HG03378 (cell line): ENCODE data around the gene GJD2.

ENCODE experiments used
- ATAC-seq: cut with Tn5 transposase; IDR thresholded peaks from one replicate; pipeline ENCODE4 v1.9.1; 2021; ENCODE audit warnings: mild to moderate bottlenecking, moderate library complexity; ENCODE audit not compliant: unreplicated experiment

The GJD2 gene

DNA sequence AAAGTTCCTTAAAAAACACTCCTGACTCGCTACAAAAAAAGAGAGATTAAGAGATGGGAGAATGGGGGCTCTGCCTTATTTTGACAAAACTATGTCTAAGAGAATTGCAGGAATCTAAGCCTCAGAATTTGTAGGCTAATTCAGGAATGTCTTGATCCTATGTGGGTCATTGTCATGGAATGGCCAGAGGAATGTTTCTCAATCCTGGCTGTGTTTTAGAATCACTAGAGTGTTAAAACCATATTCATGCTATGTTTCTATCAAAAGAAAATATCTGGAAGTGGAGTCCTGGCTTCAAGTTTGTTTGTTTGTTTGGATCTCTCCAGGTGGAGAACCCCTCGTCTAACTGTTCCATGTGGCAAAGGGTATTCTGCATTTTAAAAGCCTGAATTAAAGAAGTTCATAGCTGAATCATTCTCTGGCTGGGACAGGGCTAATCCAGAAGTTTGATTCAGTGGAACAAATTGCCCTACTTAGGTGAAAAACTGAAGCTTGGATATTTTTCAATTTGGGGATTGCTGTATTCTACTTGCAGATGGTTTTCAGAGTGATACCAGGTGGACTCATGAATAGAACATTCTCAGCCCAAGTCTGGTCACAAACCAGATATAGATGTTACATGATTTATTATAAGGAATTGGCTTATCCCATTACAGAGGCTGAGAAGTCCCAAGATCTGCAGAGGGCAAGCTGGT is 28.2 kb downstream of the GJD2 start:
- no peak for ATAC-seq

DNA sequence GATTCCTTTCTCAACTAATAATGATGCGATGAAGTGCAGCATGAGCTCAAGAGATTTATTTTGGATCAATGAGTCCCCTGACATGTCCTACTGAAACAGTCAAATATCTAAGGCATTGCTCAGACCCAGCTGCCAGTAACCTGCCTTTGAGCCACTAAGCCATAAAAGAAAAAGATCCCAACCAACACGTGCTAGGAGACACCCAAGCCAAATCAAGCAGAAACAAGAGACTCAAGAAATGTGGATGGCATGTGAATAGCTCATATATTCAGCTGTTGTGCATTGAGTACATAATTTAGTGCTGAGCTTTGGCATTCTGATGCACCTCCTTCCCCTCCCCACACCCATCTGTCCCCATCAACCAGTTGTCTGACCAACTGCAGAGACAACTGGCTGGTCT is 29.2 kb downstream of the GJD2 start:
- ATAC-seq: no peak

DNA sequence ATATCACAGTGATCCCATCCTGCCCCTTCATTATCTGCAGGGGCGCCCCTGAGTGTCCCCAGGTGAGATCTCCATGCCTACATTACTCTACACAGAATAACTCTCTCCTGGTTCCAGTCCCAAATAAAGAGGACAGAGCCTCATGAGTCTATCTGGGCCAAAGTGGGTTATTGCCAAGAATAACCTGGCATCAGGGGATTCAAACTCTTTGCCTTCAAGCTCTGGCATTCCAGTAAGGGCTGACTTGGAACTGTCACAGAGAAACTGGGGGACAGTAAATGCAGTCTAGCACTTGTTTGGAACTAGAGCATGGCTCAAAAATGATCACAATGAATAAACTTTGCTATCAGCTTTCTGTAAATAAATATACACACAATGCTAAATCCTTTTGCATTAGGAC is 30.3 kb downstream of the GJD2 start:
- ATAC-seq: no peak

DNA sequence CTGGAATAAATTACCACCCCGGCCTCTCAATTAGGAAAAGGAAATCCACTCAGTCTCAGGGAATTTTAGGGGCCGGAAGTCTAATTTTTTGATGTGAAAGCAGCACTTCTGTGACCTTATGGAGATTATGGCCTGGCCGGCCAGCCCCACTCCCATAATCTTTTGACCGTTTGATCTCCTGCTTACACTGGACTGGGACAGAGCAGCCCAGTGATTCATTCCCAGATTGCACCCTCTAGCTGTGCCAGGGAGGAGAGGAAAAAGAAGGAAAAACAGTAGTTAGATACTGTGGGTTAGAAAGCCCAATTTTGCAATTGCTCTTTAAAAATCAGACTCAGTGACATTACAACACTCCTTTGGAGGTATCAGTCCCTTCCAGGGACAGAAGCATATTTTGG is 32.4 kb downstream of the GJD2 start:
- no peak for ATAC-seq

DNA sequence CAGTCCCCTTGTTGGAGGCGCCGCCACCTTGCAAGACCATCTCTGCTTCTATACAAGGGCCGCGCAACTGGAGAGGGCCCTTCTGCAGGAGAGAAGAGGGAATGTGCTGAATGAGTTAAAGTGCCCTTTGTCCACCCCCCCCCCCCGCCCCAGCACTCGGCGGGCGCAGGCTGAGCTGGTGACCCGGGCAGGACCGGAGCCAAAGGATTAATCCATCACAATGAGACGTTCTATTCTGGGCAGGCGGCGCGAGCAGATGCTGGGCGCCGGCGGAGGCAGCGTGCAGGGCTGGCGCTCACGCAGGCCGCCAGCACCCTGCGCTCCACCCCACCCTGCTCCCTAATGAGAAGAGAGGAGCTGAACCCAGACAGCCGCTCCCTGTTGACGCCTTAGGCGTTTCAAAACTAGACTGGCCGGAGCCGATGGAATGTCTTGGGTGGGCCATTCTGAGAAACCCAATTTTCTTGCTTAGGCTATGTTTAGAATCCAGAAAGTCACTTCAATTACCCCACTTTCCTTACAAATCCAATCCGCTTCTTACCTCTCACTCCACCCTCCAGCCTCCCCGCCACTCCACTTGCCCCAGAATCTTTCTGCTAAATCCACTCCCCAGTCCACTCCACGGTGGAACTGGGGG is 32.9 kb downstream of the GJD2 start:
- no peak for ATAC-seq

DNA sequence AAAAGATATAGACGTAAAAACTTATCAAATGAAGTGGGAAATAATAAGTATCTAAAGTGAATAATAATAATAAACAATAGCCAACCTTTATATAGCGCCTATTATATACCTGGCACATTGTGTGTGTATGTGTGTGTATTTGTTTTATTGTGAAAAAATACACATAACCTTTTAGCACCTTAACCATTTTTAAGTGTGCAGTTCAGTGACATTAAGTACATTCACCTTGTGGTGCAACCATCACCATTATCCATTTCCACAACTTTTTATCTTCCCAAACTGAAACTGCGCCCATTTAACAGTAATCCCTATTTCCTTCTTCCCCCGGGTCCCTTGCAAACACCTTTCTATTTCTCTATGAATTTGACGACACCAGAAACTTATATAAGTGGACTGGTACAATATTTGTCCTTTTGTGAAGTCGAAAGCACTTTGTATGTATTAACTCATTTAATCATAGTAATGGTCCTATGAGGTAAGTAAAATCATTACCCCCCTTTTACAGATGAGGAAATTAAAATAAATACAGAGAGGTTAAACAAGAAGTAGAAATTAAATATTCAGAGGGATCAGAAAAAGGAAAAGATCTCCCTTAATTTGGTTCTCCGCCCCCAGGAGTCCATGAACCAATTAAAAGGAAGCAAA is 33.5 kb downstream of the GJD2 start:
- no peak for ATAC-seq

DNA sequence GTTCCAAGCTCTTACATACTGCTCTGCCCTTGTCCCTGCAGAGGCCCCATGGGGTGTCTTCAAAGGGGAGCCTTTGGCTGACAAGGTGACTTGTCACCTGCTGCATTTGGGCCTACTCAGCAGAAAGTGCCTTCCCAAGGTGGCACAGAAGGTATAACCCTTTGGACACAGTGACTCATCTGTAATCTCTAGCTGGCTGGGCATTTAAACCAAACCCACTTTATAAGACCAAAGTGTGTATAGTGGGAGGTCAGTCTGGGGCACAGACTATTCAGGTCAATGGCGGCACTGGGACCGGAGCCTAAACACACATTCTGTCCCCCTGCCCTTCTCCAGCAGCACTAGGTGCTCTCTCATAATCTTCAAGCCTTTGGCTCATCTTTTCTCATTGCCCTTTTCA is 35.1 kb downstream of the GJD2 start:
- no peak for ATAC-seq

DNA sequence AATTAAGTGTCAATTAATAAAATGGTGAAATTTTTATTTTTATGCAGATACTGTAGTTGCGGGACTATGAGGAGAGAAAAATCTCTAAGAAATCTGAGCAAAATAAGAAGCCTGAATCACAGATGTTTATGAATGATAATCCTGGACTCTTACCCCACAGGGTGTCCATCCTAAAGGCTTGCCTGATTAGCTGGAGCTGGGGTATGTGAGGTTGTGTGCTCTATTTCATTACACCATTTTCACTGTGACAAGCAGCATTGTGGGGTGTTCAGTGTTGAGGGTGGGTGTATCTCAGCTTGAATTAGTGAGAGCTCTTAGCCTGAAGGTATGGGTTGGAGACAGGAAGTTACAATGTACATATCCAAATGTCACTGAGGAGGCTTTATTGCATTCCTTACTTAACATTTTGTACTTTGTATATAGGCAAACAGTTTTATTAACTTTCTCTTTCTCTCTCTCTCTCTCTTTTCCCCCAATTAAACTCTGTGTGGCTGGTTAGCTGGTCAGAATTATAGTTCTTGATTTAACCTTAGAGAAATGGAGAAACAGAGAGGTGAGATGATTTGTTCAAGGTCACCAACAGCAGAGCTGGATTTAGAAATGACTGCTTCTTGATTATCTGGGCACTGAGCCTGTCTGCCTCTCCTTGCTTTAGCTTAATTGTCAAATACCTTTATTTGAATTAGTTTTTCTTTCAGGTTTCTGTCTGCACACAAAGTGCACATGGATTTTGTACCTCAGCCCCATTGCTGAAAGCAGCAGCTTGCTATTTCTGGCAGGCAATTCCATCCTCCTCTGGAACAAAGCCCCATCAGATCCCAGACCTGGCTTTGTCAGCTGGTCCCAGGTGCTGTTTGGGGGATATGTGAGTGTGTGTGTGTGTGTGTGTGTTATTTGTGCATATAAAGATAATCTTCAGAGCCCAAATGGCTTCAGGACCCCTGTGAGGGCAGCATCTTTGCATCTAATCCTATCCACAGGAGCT is 35.8 kb downstream of the GJD2 start:
- no peak for ATAC-seq

DNA sequence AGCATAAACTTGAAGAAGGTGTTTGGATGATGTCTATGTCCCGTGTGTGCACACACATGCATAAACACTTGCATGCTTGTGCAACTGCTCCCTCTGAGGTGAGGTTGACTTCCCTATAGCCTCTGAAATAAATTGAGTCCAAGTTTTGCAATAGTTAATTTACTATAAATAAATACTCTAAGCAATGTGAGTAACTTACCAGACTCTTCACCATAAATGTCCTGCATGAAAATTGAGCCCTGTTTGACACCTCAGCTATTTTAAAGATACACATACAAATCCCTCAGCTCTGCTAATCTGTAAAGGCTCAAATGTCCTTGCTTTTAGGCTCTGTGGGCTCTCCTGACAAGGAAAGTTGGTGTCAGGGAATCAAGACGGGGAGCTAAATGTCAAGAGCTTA is 37.1 kb downstream of the GJD2 start:
- ATAC-seq: no peak

DNA sequence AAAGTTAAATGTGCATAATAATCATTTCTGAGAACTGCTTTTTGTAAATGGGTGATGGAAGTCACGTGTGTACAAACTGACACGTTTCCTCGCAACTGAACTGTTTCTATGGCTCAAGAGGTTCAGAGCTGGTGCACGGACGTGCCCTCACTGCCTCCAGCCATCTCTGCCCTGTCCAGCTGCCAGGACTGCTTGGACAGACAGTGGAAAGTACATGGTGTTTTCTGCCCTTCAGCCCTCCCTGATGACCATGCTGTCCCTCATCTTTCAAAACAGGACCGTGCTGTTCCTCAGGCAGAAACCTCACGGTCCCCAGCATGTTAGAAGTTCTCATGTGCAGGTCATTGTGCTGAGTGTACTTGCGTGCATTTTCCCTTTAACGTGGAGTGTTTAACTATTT is 38.7 kb downstream of the GJD2 start:
- ATAC-seq: no peak

DNA sequence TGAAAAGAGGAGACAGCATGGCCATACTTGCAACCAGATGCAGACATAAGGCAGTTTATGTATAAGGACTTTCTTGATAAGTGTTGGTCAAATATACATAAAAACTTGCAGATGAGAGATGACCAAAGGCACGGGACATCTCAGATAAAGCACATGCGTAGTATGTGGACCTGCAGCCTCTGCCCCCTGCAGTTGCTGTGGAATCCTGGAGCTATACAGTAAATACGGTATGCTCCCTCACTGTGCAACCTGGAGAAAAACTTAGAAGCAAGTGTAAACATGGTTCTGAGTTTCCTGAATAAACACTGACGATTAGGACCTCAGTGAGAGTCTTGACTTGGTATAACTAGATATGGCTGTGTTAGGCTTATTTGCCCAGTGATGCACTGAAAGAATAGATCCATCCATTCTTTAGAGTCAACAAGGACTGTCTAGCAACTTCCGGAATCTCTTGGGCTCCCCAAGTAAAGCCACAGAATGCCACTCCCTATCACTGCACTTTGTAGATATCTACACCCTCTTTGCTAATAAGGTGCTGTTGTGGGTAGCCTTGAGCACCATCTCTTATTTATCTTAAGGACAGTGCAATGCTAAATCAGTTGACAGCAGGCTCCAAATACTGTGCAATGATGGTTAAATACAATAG is 40.2 kb downstream of the GJD2 start:
- no peak for ATAC-seq

DNA sequence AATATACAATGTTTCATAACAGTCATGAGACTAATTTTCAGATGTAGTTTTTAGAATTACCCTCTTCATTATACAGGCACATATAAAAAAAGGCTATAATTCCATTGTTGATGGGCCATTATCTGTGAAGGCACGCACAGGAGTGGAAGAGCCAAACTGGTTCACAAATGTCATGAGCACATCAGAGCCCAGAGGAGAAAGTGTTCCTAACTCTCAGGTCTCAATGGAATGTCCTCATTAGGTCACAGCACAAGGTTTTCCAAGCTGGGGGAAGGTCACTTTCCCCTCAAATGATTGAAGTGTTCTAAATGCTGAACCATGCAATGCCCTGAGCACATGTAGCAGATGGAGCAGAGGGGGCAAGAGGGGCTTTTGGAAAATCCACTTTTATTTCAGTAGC is 41.2 kb downstream of the GJD2 start:
- no peak for ATAC-seq

DNA sequence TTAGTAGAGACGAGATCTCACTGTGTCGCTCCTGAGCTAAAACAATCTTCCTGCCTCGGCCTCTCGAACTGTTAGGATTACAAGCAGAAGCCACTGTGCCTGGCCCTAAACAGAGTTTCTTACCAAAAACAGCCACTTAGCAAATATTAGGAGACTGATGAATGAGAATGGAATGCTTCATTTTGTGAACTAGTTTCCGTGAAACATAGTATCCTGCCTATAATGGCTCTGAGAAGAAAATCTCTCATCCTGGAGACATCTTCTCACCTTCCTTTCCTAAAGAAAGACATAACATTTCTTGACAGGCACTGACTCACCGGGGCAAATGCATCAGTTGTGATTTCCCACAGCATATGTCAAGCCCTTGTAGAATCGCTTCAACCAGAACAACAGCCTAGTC is 44.9 kb downstream of the GJD2 start:
- ATAC-seq: no peak

DNA sequence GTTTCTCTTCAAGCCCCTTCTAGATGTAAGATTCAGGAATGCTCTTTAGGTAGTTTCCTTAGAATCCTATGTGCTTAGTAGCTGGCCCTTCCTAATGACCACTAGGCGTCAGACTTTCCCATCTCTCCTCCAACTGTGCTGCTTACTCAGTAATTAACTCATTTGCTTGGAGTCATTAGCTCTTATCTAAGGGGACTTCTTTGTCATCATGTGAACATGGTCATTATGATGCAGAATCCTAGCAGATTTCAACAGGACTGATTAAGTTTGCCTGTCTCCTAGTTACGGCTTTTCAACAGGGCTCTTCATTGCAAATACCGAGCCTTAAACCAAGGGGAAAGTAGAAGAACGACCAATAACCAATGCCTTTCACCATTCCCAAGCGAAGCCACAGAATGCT is 46.4 kb downstream of the GJD2 start:
- ATAC-seq: no peak

DNA sequence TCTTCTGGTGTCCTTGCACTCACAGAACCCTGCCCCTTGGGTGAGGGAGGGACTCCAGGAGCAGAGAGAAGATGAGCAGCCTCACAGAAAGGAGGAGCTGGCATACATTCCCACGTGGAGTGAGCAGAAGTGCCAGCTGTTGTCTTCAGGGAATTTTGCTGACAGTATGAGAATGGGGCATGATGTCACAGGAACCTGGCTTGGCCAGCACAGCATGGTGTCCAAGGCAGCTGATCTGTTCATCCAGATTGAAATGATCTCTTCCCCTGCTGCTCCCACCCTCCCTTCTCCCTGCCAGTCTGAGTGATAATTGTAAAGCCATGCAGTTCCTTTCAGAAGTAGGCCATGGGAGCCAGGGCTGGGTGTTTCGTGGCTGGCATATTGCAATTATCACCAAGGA is 53.3 kb downstream of the GJD2 start:
- ATAC-seq: no peak
